ENCODE results near the gene CDH13.

Gene CDH13

DNA sequence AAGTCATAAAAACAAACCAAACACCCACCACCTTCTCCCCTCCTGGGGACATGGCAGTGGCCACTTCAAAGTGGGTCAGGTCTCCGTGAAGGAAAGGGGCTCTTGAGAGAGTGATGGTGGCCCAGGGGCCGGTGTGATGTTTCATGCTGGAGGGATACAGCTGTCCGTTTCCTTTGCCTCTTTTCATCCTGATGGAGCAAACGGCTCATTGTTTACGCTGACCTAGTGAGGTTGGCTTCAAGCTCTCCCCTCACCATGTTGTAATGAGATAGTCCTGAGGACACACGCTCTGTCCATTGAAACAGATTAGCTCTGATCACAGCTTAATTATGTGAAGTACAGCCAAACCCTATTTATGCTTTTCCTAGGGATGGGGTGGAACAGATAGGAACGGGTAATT is 34.2 kb downstream of the CDH13 start:
- Histone ChIP-seq H3K4me3 (ENCODE audit: low read depth, low read length) (no peak overlapping the region), H3K9me3 (ENCODE audit: control insufficient read depth, insufficient read depth, low read depth, low read length) (no peaks in the 10 kb centered on the region), H3K36me3 (ENCODE audit: control insufficient read depth in 2 of 2, insufficient read depth in 1 of 2, low read length in 2 of 2) (no peaks in the 10 kb centered on the region), H3K4me1 (ENCODE audit: control insufficient read depth, insufficient read depth, low read length) (no peaks in the 10 kb centered on the region), H3K27ac (ENCODE audit: extremely low read depth, low read depth, low read length) (no peak overlapping the region)
- ChIA-PET CTCF (interaction anchor here (1.3 to 2.1 kb wide), 2 partner anchors 9 to 21 kb away, joined by 5 to 6 read pairs; no protein-coding TSS in a partner anchor), POLR2A (no interaction called here)
- TF ChIP-seq, protein P1, sequence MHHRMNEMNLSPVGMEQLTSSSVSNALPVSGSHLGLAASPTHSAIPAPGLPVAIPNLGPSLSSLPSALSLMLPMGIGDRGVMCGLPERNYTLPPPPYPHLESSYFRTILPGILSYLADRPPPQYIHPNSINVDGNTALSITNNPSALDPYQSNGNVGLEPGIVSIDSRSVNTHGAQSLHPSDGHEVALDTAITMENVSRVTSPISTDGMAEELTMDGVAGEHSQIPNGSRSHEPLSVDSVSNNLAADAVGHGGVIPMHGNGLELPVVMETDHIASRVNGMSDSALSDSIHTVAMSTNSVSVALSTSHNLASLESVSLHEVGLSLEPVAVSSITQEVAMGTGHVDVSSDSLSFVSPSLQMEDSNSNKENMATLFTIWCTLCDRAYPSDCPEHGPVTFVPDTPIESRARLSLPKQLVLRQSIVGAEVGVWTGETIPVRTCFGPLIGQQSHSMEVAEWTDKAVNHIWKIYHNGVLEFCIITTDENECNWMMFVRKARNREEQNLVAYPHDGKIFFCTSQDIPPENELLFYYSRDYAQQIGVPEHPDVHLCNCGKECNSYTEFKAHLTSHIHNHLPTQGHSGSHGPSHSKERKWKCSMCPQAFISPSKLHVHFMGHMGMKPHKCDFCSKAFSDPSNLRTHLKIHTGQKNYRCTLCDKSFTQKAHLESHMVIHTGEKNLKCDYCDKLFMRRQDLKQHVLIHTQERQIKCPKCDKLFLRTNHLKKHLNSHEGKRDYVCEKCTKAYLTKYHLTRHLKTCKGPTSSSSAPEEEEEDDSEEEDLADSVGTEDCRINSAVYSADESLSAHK (tag by site-specific recombination; IDR thresholded peaks at IDR 0.05) = no peak
- TF ChIP-seq ZNF664 (tag by site-specific recombination; IDR thresholded peaks at IDR 0.05) (no peak), ZNF473 (tag by site-specific recombination; IDR thresholded peaks at IDR 0.05) (no peak), KLF8 (tag by site-specific recombination; IDR thresholded peaks at IDR 0.05) (no peak), ZNF266 (tag by site-specific recombination; IDR thresholded peaks at IDR 0.05; ENCODE audit: low read depth) (no peak), ZNF302 (tag by site-specific recombination; IDR thresholded peaks at IDR 0.05; ENCODE audit: low read depth) (no peak), ZBTB6 (tag by site-specific recombination; IDR thresholded peaks at IDR 0.05) (no peak)

GRCh38 chr16:82664181-82664580 is 37.4 kb downstream of the CDH13 start:
- Histone ChIP-seq H3K4me1 (ENCODE audit: control insufficient read depth, insufficient read depth, low read length) (no peaks in the 10 kb centered on the region), H3K9me3 (ENCODE audit: control insufficient read depth, insufficient read depth, low read depth, low read length) (no peaks in the 10 kb centered on the region), H3K36me3 (ENCODE audit: control insufficient read depth in 2 of 2, insufficient read depth in 1 of 2, low read length in 2 of 2) (no peaks in the 10 kb centered on the region), H3K4me3 (ENCODE audit: low read depth, low read length) (no peak overlapping the region), H3K27ac (ENCODE audit: extremely low read depth, low read depth, low read length) (no peak overlapping the region)
- POLR2A ChIA-PET = no interaction called here
- TF ChIP-seq, protein P2, sequence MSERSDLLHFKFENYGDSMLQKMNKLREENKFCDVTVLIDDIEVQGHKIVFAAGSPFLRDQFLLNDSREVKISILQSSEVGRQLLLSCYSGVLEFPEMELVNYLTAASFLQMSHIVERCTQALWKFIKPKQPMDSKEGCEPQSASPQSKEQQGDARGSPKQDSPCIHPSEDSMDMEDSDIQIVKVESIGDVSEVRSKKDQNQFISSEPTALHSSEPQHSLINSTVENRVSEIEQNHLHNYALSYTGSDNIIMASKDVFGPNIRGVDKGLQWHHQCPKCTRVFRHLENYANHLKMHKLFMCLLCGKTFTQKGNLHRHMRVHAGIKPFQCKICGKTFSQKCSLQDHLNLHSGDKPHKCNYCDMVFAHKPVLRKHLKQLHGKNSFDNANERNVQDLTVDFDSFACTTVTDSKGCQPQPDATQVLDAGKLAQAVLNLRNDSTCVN (tag by site-specific recombination; optimal IDR thresholded peaks at IDR 0.05) = no peak
- TF ChIP-seq, protein P3, sequence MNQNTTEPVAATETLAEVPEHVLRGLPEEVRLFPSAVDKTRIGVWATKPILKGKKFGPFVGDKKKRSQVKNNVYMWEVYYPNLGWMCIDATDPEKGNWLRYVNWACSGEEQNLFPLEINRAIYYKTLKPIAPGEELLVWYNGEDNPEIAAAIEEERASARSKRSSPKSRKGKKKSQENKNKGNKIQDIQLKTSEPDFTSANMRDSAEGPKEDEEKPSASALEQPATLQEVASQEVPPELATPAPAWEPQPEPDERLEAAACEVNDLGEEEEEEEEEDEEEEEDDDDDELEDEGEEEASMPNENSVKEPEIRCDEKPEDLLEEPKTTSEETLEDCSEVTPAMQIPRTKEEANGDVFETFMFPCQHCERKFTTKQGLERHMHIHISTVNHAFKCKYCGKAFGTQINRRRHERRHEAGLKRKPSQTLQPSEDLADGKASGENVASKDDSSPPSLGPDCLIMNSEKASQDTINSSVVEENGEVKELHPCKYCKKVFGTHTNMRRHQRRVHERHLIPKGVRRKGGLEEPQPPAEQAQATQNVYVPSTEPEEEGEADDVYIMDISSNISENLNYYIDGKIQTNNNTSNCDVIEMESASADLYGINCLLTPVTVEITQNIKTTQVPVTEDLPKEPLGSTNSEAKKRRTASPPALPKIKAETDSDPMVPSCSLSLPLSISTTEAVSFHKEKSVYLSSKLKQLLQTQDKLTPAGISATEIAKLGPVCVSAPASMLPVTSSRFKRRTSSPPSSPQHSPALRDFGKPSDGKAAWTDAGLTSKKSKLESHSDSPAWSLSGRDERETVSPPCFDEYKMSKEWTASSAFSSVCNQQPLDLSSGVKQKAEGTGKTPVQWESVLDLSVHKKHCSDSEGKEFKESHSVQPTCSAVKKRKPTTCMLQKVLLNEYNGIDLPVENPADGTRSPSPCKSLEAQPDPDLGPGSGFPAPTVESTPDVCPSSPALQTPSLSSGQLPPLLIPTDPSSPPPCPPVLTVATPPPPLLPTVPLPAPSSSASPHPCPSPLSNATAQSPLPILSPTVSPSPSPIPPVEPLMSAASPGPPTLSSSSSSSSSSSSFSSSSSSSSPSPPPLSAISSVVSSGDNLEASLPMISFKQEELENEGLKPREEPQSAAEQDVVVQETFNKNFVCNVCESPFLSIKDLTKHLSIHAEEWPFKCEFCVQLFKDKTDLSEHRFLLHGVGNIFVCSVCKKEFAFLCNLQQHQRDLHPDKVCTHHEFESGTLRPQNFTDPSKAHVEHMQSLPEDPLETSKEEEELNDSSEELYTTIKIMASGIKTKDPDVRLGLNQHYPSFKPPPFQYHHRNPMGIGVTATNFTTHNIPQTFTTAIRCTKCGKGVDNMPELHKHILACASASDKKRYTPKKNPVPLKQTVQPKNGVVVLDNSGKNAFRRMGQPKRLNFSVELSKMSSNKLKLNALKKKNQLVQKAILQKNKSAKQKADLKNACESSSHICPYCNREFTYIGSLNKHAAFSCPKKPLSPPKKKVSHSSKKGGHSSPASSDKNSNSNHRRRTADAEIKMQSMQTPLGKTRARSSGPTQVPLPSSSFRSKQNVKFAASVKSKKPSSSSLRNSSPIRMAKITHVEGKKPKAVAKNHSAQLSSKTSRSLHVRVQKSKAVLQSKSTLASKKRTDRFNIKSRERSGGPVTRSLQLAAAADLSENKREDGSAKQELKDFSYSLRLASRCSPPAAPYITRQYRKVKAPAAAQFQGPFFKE (tag by site-specific recombination; IDR thresholded peaks at IDR 0.05; ENCODE audit: borderline replicate concordance) = no peak
- TF ChIP-seq ZNF114 (tag by site-specific recombination; IDR thresholded peaks at IDR 0.05) (no peak), ZNF549 (tag by site-specific recombination; IDR thresholded peaks at IDR 0.05) (no peak), EGR2 (tag by site-specific recombination; IDR thresholded peaks at IDR 0.05; ENCODE audit: low read depth) (no peak), ZBTB6 (tag by site-specific recombination; IDR thresholded peaks at IDR 0.05) (no peak), ZNF37A (tag by site-specific recombination; IDR thresholded peaks at IDR 0.05) (no peak), ZNF274 (IDR thresholded peaks at IDR 0.05; ENCODE audit: low read length) (no peak), ZNF274 (tag by site-specific recombination; IDR thresholded peaks at IDR 0.05; ENCODE audit: borderline replicate concordance) (no peak), ZNF626 (tag by site-specific recombination; IDR thresholded peaks at IDR 0.05) (no peak)
- CTCF ChIA-PET = interaction anchor here (0.5 to 1.1 kb wide), 3 partner anchors 25 to 663 kb away, joined by 3 to 4 read pairs (median 3); no protein-coding TSS in a partner anchor

Data from HEK293 (cell line).